ENCODE data around the gene NFATC3.

NFATC3 gene

GRCh38 chr16:68250951-68251350 is 165.8 kb downstream of the NFATC3 start:
- DNase-seq (ENCODE audit: low spot score): no peak

DNA sequence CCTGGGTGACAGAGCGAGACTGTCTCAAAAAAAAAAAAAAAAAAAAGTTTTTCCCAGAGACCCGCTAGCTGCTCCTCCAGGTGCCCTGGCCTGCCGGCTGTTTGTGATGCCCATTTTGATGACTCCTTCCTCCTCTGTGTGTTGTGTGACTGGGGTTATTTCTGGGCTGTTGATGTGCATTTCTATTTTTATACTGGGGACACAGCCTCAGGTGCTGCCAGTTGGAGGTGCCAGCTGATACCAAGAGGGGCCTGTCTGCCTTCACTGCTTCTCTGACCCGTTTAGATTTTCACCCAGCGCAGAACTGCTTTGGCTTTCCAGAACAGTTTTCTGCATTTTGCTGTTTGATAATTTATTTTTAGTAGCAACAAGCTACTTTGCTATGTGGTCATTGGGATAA is 166.7 kb downstream of the NFATC3 start:
- no peak for DNase-seq (ENCODE audit: low spot score)

- no peak for DNase-seq (ENCODE audit: low spot score)
These were observed 167.2 kb downstream of the NFATC3 start for GRCh38 chr16:68252383-68252782.

DNA sequence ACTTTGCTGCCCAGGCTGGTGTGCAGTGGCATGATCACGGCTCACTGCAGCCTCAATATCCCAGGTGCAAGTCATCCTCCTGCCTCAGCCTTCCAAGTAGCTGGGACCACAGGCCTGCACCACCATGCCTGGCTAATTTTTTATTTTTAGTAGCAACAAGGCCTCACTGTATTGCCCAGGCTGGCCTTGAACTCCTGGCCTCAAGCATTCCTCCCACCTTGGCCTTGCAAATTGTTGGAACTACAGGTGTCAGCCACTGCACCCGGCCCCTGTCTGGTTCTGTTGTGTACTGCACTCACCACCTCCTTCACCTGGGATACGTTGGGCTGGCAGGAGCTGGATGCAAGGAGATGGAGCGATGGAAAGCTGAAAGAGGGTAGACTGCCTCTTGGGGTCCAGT is 168.6 kb downstream of the NFATC3 start:
- no peak for DNase-seq (ENCODE audit: low spot score)

- no peak for DNase-seq (ENCODE audit: low spot score)
These were observed 170.5 kb downstream of the NFATC3 start for GRCh38 chr16:68255712-68256111.

- no peak for DNase-seq (ENCODE audit: low spot score)
These were observed 172.2 kb downstream of the NFATC3 start for GRCh38 chr16:68257251-68257905.

- DNase-seq (ENCODE audit: low spot score): peak; percentile 56
These were observed 173.0 kb downstream of the NFATC3 start for GRCh38 chr16:68257906-68258800.

- DNase-seq (ENCODE audit: low spot score): no peak
These were observed 174.0 kb downstream of the NFATC3 start for GRCh38 chr16:68259007-68259825.

DNA sequence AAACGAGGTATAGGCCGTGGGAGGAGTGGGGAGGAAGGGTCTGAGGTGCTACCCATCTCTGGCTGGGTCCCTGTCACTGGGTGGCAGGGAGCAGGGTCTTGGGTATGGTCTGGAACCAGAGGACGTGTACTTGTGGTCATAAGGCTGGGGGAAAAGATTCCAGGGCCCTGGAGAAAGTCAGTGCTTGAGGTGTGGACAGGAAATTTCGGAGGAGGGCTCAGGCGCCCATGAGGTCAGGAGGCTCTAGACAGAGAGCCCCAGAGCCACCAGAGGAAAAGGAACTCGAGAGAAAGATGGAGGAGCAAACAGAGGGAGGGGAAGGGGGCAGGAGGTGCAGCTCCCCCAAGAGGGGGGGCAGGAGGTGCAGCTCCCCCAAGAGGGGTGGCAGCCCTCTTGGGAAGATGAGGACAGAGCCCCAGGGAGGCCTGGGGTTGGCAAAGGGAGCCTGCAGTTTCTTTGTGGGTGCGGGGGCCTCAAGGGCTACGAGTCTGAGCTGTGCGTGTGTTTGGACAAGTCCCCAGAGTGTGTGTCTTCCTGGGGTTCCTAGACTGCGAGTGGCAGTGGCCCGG is 178.5 kb downstream of the NFATC3 start:
- peak; percentile 40 for DNase-seq (ENCODE audit: low spot score)

DNA sequence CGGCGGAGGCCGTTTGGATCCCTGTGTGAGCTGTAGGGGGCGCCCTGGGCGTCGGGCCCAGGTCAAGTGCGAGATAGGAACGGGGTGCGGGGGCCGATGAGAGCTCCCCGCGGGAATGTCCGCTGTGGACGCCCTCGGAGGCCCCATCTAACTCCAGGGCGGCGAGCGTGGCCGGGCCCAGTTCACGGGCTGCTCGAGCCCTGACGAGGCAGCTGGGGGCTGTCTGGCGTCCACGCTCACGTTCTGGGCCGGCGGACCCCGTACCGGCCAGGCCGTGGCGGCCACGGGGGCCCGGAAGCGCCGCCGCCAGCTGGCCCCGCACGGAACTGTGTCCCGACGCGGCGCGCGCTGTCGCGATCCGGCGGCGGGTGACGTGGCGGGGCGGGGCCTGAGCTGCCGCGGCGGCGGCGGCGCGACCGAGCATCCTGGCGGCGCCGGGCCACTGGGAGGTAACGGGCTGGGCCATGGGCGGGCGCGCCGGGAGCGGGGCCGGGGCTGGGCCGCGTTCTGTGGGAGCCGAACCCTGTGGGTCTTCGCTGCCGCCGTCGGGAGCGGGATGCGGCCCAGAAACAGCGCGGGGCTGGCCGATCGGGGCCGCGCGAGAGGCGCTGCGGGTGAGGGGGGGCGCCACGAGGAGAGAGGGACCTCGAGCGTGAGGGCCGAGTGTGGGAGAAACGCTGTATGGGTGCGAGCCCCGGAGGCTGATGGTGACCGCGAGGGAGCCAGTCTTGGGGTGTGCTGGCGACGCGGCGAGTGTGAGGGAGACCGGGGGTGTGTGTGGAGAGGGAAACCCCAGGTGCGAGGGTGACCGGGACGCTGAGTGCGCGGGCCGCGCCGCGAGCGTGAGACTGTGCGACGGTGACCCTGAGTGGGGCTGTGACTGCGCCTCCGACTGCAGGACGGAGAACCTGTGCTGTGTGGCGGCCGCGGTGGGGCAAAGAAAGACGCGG is 179.2 kb downstream of the NFATC3 start, which contains the start of gene SLC7A6:
Gene SLC7A6, plus strand, starts transcription at position 399 of the 950 bp plus-strand sequence. CDS start 10,201 bp downstream, outside the sequence.
- peak; percentile 92 for DNase-seq (ENCODE audit: low spot score)

DNA sequence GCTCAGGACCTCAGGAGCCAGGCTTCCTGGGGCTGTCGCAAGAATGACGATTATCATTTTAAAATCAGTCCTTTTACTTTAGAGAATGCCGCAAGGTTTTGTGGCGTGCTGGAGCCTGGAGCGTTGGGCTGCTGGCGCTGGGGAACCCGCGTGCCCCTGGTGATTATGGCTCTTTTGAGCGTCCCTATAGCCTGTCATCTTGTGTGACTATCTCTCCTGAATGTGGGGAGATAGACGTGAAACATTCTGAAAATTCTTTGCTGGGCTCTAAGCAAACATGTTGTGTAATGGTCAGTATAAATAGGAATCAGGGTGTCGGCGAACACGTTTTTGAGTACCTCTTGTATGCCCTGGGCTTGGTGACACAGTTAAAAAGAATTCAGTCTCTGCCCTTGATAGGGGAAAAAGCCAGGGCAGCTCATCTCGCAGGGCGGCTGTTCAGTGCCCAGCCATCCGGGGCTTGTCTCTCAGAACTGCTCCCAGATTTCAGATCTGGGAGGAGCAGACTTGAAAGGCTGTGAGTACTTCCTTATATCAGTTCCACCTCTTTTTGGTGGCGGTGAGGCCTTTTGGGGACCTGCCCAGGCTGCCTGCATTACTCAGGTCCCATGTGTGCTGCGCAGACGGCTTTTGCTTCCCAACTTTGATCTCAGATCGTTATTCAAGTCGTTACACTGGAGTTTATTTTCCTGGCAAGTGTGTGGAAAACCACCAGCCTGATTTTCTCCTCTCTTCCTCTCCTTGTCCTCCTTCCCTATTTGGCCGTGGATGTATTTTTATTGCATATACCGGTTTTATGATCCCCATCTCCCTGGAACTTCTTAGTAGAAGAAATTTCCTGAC is 180.1 kb downstream of the NFATC3 start:
- peak; percentile 47 for DNase-seq (ENCODE audit: low spot score)

- DNase-seq (ENCODE audit: low spot score): no peak
These were observed 182.6 kb downstream of the NFATC3 start for GRCh38 chr16:68267612-68268405.

GRCh38 chr16:68269793-68270192 is 184.6 kb downstream of the NFATC3 start:
- DNase-seq (ENCODE audit: low spot score): no peak

DNA sequence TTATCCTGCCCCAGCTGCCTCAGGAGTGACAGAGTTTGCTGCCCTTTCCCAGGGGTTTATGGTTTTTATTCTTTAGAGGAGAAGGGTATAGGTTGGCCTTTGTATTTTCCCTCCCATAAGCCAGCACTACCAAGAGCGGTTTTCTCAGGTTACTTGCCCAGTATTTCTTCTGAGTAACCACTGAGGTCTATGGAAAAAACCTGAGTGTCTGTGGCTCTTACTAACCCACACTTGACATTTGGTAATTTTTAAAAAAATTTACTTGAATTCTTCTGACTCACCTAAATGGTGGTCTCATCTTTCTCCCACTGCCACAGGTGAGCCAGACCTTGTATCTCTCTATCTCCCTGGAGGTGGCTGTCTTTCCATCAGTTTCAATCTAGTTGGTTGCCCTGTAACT is 185.2 kb downstream of the NFATC3 start:
- no peak for DNase-seq (ENCODE audit: low spot score)

DNA sequence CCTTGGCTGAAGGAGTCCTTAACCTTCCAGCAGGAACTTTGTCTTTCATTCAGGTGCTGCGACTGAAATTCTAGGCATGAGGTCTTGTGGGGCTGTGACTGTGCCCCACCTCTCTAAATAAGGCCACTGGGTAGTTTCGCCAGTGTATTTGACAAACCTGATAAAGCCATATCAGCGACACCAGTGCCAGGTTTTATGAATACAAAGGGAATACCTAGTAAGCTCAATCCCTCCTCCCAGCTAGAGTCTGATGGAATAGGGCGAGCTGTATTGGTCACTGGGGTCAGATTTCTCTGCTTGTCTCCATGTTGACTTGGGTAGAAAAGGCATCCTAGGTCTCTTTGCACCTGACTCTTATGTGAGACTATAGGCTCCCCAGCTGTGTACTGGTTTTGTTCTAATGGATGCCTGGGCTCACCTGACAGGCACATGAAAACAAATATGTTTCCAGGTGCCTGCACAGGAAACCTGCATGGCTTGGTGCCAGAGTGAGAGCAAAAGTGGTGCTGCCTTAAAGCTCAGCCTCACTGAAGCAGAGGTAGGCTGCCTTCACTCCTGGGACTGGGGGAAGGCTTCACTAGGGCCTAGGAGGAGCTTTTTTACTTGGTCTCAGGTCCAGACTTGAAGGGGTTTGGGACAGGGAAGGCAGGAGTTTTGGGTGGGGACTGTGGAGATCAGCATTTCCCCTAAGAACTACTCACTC is 187.5 kb downstream of the NFATC3 start:
- no peak for DNase-seq (ENCODE audit: low spot score)

- no peak for DNase-seq (ENCODE audit: low spot score)
These were observed 188.3 kb downstream of the NFATC3 start for GRCh38 chr16:68273459-68273858.

DNA sequence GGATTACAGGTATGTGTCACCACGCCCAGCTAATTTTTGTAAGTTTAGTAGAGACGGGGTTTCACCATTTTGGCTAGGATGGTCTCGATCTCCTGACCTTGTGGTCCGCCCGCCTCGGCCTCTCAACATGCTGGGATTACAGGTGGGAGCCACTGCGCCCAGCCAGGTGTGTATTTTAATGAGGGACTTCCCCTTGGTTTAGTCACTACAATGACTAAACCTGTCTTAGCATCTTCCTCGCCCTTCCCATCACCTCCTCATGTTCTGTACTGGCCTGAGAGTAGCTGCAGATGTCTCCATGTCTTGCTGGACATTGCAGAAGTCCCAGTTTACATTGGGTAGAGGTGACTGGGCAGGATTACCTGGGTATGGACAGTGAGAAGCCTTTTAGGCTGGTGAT is 188.7 kb downstream of the NFATC3 start:
- DNase-seq (ENCODE audit: low spot score): no peak

GRCh38 chr16:68274441-68274840 is 189.3 kb downstream of the NFATC3 start:
- DNase-seq (ENCODE audit: low spot score): no peak

Data from iPS-NIHi11 (cell line).